Measurements from ENCODE around the gene ENPP7. TPM values are rescaled to one million over a fixed set of nuclear protein-coding genes. Genes with fewer than 3 reads are reported as not detected.

The ENPP7 gene
- total RNA-seq, 4 donors from 2014 or later: not detected

GRCh38 chr17:79784353-79785016, 53.7 kb downstream of the ENPP7 start:
- H3K36me3 ChIP-seq: peaks cover 0 to 8% (median 5%) of the 10 kb centered on the region in 4 donors
- no peak overlapping the region for H3K27ac ChIP-seq (replicated peaks in 1 of 4)
- no peak overlapping the region for H3K4me3 ChIP-seq
- intact Hi-C loops (cut with DNase I): loop anchor here (5.0 kb wide), 1 partner anchor 133 kb away; no protein-coding TSS in a partner anchor
- no peaks in the 10 kb centered on the region for H3K9me3 ChIP-seq
- H3K27me3 ChIP-seq: peaks cover 0 to 94% (median 12%) of the 10 kb centered on the region in 4 donors
- TF ChIP-seq, protein P1, sequence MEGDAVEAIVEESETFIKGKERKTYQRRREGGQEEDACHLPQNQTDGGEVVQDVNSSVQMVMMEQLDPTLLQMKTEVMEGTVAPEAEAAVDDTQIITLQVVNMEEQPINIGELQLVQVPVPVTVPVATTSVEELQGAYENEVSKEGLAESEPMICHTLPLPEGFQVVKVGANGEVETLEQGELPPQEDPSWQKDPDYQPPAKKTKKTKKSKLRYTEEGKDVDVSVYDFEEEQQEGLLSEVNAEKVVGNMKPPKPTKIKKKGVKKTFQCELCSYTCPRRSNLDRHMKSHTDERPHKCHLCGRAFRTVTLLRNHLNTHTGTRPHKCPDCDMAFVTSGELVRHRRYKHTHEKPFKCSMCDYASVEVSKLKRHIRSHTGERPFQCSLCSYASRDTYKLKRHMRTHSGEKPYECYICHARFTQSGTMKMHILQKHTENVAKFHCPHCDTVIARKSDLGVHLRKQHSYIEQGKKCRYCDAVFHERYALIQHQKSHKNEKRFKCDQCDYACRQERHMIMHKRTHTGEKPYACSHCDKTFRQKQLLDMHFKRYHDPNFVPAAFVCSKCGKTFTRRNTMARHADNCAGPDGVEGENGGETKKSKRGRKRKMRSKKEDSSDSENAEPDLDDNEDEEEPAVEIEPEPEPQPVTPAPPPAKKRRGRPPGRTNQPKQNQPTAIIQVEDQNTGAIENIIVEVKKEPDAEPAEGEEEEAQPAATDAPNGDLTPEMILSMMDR (IDR thresholded peaks at IDR 0.05): no peak
- TF ChIP-seq POLR2AphosphoS5 (IDR thresholded peaks at IDR 0.05): no peak
- TF ChIP-seq POLR2A (IDR thresholded peaks at IDR 0.05; ENCODE audit: low read depth): no peak
- no peak for TF ChIP-seq EP300 (IDR thresholded peaks at IDR 0.05)
- peaks cover 2 to 4% (median 3%) of the 10 kb centered on the region in 4 donors for H3K4me1 ChIP-seq
- WGBS: 90% methylated on average over 13 of the region's 31 CpGs
- no peak for DNase-seq (ENCODE audit: extremely low spot score)

GRCh38 chr17:79785017-79785899, 54.5 kb downstream of the ENPP7 start:
- 98% methylated on average over 6 of the region's 17 CpGs for WGBS
- no peak overlapping the region for H3K4me3 ChIP-seq
- H3K27ac ChIP-seq (replicated peaks in 1 of 4): no peak overlapping the region
- H3K36me3 ChIP-seq: peaks cover 0 to 8% (median 5%) of the 10 kb centered on the region in 4 donors
- intact Hi-C loops (cut with DNase I): loop anchor here (5.0 kb wide), 1 partner anchor 132 kb away; no protein-coding TSS in a partner anchor
- H3K4me1 ChIP-seq: peaks cover 7 to 11% (median 10%) of the 10 kb centered on the region in 4 donors
- no peak for DNase-seq (ENCODE audit: extremely low spot score)
- TF ChIP-seq POLR2A (IDR thresholded peaks at IDR 0.05; ENCODE audit: low read depth) (no peak), EP300 (IDR thresholded peaks at IDR 0.05) (no peak), POLR2AphosphoS5 (IDR thresholded peaks at IDR 0.05) (no peak)
- TF ChIP-seq, protein P1 (IDR thresholded peaks at IDR 0.05): no peak
- peaks cover 5 to 94% (median 20%) of the 10 kb centered on the region in 4 donors for H3K27me3 ChIP-seq
- H3K9me3 ChIP-seq: no peaks in the 10 kb centered on the region

DNA sequence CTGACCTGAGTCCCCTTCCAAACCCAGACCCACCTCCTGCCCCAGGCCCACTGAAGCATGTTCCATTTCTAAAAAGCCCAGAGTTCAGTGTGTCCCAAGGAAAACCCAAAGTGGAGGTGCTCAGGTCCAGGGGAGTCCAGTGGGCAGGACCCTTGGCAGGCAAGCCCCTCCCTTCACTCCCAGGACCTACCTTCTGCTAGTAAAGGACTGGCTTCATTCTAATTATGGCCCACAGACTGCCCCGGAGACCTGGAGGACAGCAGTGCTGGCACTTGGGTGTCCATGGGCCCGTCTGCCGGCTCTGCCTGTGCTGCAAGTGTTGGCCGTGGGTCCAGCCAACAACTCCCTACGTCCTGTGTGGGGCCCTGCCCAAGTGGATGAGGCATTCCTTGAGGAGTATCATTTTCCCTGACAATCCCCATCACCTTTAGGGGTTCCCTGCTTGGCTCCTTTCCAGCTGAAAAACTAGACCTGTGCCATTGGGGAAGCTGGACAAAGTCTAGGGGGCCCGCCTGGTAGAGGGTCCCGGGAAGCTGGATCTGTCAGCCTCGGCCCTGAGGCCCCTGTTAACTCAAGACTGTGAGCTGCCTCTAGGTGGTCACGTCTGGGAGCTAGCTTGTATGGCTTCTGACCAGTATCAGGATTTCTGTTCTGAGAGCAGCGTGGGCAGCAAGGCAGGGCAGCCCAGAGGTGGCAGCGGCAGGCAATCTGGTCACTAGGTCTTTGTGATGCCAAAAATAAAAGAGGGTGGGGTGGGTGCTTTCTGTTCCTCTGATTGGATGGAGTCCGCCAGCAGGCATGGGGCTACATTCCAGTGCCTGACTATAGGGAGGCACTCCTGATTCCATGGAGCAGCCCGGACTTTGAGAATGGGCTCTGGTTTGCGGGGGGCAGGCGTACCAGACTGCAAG, 55.4 kb downstream of the ENPP7 start:
- TF ChIP-seq POLR2AphosphoS5 (IDR thresholded peaks at IDR 0.05) (no peak), EP300 (IDR thresholded peaks at IDR 0.05) (no peak), POLR2A (IDR thresholded peaks at IDR 0.05; ENCODE audit: low read depth) (no peak)
- TF ChIP-seq, protein P1 (IDR thresholded peaks at IDR 0.05): no peak
- H3K27me3 ChIP-seq: peaks cover 13 to 94% (median 29%) of the 10 kb centered on the region in 4 donors
- 94% methylated on average over 12 of the region's 15 CpGs for WGBS

GRCh38 chr17:79786930-79787643, 56.3 kb downstream of the ENPP7 start:
- peaks cover 22 to 94% (median 38%) of the 10 kb centered on the region in 4 donors for H3K27me3 ChIP-seq
- intact Hi-C loops (cut with DNase I): loop anchor here (5.0 kb wide), 1 partner anchor 130 kb away; no protein-coding TSS in a partner anchor
- TF ChIP-seq, protein P1 (IDR thresholded peaks at IDR 0.05): no peak
- TF ChIP-seq POLR2AphosphoS5 (IDR thresholded peaks at IDR 0.05): no peak
- TF ChIP-seq EP300 (IDR thresholded peaks at IDR 0.05): no peak
- no peak for TF ChIP-seq POLR2A (IDR thresholded peaks at IDR 0.05; ENCODE audit: low read depth)
- H3K4me3 ChIP-seq: no peak overlapping the region
- no peaks in the 10 kb centered on the region for H3K9me3 ChIP-seq
- WGBS: 95% methylated on average over 12 of the region's 12 CpGs
- peaks cover 18 to 30% (median 27%) of the 10 kb centered on the region in 4 donors for H3K4me1 ChIP-seq
- no peak overlapping the region for H3K27ac ChIP-seq (replicated peaks in 1 of 4)
- H3K36me3 ChIP-seq: peaks cover 0 to 8% (median 5%) of the 10 kb centered on the region in 4 donors
- DNase-seq (ENCODE audit: extremely low spot score): no peak

More for the DNA sequence above, 55.4 kb downstream of the ENPP7 start:
- DNase-seq (ENCODE audit: extremely low spot score): no peak
- H3K27ac ChIP-seq (replicated peaks in 1 of 4): no peak overlapping the region
- H3K36me3 ChIP-seq: peaks cover 0 to 8% (median 5%) of the 10 kb centered on the region in 4 donors
- no peaks in the 10 kb centered on the region for H3K9me3 ChIP-seq
- intact Hi-C loops (cut with DNase I): loop anchor here (5.0 kb wide), 1 partner anchor 131 kb away; no protein-coding TSS in a partner anchor
- H3K4me3 ChIP-seq: no peak overlapping the region
- H3K4me1 ChIP-seq: peaks cover 9 to 20% (median 18%) of the 10 kb centered on the region in 4 donors
